ENCODE measurements around the gene SH3PXD2B. TPM values are rescaled to one million over a fixed set of nuclear protein-coding genes. Genes with fewer than 3 reads are reported as not detected.

SH3PXD2B gene
- total RNA-seq, 1 experiment from 2014 or later = 64.1 TPM

DNA sequence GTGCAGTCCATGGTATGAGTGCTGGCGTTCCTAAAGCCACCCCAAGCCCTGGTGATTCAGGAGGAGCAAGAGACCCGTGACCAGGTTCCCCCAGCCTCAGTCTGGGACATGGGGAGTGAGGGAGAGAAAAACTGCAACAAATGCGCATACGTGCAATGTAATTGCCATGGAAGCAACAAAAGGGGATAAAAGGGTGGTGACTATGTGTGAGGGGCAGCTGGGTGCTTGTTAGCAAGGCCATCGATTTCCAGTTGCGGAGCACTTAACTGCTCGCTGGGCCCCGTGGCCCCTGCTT lies 709 bp upstream of the SH3PXD2B start:
- no peaks in the 10 kb centered on the region for H3K9me3 Mint-ChIP-seq
- TF ChIP-seq, protein P1, sequence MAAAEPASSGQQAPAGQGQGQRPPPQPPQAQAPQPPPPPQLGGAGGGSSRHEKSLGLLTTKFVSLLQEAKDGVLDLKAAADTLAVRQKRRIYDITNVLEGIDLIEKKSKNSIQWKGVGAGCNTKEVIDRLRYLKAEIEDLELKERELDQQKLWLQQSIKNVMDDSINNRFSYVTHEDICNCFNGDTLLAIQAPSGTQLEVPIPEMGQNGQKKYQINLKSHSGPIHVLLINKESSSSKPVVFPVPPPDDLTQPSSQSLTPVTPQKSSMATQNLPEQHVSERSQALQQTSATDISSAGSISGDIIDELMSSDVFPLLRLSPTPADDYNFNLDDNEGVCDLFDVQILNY (CRISPR knock-in tag; IDR thresholded peaks at IDR 0.05) = no peak
- TF ChIP-seq ATF1 (CRISPR knock-in tag; IDR thresholded peaks at IDR 0.05) (no peak), FOXP1 (CRISPR knock-in tag; IDR thresholded peaks at IDR 0.05; ENCODE audit: borderline replicate concordance) (peak; percentile 54; the same call in 1 of the 2 replicates), JUN (CRISPR knock-in tag; IDR thresholded peaks at IDR 0.05) (no peak), CREM (CRISPR knock-in tag; IDR thresholded peaks at IDR 0.05) (no peak), SMAD4 (CRISPR knock-in tag; IDR thresholded peaks at IDR 0.05) (no peak)
- TF ChIP-seq, protein P2, sequence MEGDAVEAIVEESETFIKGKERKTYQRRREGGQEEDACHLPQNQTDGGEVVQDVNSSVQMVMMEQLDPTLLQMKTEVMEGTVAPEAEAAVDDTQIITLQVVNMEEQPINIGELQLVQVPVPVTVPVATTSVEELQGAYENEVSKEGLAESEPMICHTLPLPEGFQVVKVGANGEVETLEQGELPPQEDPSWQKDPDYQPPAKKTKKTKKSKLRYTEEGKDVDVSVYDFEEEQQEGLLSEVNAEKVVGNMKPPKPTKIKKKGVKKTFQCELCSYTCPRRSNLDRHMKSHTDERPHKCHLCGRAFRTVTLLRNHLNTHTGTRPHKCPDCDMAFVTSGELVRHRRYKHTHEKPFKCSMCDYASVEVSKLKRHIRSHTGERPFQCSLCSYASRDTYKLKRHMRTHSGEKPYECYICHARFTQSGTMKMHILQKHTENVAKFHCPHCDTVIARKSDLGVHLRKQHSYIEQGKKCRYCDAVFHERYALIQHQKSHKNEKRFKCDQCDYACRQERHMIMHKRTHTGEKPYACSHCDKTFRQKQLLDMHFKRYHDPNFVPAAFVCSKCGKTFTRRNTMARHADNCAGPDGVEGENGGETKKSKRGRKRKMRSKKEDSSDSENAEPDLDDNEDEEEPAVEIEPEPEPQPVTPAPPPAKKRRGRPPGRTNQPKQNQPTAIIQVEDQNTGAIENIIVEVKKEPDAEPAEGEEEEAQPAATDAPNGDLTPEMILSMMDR (IDR thresholded peaks at IDR 0.05) = no peak
- TF ChIP-seq, protein P3, sequence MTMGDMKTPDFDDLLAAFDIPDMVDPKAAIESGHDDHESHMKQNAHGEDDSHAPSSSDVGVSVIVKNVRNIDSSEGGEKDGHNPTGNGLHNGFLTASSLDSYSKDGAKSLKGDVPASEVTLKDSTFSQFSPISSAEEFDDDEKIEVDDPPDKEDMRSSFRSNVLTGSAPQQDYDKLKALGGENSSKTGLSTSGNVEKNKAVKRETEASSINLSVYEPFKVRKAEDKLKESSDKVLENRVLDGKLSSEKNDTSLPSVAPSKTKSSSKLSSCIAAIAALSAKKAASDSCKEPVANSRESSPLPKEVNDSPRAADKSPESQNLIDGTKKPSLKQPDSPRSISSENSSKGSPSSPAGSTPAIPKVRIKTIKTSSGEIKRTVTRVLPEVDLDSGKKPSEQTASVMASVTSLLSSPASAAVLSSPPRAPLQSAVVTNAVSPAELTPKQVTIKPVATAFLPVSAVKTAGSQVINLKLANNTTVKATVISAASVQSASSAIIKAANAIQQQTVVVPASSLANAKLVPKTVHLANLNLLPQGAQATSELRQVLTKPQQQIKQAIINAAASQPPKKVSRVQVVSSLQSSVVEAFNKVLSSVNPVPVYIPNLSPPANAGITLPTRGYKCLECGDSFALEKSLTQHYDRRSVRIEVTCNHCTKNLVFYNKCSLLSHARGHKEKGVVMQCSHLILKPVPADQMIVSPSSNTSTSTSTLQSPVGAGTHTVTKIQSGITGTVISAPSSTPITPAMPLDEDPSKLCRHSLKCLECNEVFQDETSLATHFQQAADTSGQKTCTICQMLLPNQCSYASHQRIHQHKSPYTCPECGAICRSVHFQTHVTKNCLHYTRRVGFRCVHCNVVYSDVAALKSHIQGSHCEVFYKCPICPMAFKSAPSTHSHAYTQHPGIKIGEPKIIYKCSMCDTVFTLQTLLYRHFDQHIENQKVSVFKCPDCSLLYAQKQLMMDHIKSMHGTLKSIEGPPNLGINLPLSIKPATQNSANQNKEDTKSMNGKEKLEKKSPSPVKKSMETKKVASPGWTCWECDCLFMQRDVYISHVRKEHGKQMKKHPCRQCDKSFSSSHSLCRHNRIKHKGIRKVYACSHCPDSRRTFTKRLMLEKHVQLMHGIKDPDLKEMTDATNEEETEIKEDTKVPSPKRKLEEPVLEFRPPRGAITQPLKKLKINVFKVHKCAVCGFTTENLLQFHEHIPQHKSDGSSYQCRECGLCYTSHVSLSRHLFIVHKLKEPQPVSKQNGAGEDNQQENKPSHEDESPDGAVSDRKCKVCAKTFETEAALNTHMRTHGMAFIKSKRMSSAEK (CRISPR knock-in tag; IDR thresholded peaks at IDR 0.05; ENCODE audit: borderline replicate concordance) = no peak
- TF ChIP-seq, protein P4, sequence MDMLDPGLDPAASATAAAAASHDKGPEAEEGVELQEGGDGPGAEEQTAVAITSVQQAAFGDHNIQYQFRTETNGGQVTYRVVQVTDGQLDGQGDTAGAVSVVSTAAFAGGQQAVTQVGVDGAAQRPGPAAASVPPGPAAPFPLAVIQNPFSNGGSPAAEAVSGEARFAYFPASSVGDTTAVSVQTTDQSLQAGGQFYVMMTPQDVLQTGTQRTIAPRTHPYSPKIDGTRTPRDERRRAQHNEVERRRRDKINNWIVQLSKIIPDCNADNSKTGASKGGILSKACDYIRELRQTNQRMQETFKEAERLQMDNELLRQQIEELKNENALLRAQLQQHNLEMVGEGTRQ (CRISPR knock-in tag; IDR thresholded peaks at IDR 0.05) = no peak
- TF ChIP-seq, protein P5, sequence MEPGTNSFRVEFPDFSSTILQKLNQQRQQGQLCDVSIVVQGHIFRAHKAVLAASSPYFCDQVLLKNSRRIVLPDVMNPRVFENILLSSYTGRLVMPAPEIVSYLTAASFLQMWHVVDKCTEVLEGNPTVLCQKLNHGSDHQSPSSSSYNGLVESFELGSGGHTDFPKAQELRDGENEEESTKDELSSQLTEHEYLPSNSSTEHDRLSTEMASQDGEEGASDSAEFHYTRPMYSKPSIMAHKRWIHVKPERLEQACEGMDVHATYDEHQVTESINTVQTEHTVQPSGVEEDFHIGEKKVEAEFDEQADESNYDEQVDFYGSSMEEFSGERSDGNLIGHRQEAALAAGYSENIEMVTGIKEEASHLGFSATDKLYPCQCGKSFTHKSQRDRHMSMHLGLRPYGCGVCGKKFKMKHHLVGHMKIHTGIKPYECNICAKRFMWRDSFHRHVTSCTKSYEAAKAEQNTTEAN (CRISPR knock-in tag; IDR thresholded peaks at IDR 0.05) = peak; percentile 49; the same call in 1 of the 2 replicates
- TF ChIP-seq, protein P6, sequence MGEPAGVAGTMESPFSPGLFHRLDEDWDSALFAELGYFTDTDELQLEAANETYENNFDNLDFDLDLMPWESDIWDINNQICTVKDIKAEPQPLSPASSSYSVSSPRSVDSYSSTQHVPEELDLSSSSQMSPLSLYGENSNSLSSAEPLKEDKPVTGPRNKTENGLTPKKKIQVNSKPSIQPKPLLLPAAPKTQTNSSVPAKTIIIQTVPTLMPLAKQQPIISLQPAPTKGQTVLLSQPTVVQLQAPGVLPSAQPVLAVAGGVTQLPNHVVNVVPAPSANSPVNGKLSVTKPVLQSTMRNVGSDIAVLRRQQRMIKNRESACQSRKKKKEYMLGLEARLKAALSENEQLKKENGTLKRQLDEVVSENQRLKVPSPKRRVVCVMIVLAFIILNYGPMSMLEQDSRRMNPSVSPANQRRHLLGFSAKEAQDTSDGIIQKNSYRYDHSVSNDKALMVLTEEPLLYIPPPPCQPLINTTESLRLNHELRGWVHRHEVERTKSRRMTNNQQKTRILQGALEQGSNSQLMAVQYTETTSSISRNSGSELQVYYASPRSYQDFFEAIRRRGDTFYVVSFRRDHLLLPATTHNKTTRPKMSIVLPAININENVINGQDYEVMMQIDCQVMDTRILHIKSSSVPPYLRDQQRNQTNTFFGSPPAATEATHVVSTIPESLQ (CRISPR knock-in tag; IDR thresholded peaks at IDR 0.05) = no peak
- peak overlapping the region; percentile 78 for H3K4me3 Mint-ChIP-seq
- peak overlapping the region; percentile 91 for H3K27ac Mint-ChIP-seq
- ATAC-seq (no peak), DNase-seq (ENCODE audit: low spot score) (peak; percentile 26)
- peaks cover 21% of the 10 kb centered on the region for H3K27me3 Mint-ChIP-seq (ENCODE audit: low read depth)
- H3K36me3 Mint-ChIP-seq = no peaks in the 10 kb centered on the region
- H3K4me1 Mint-ChIP-seq = peaks cover 44% of the 10 kb centered on the region
- CTCF ChIA-PET = no interaction called here
- POLR2A ChIA-PET = no interaction called here

DNA sequence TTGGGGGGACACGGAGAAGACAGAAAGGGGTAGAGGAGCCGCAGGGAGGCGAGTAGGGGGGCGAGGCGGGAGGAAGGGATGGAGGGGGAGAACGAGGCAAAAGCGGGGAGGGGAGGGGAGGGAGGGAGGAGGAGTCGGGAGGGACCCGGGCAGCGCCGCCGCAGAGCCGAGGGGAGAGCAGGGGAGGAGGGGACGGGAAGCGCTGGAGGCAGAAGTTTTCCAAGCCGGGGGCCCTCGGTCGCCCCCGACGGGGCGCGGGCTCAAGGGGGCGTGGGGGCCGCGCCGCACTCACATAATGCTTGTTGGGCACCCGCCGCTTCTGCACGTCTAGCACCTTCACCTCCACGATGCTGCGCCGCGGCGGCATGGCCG lies 353 bp downstream of the SH3PXD2B start:
- Mint-ChIP-seq H3K27me3 (ENCODE audit: low read depth) (peaks cover 11% of the 10 kb centered on the region), H3K27ac (no peak overlapping the region), H3K9me3 (no peaks in the 10 kb centered on the region), H3K4me3 (peak overlapping the region; percentile 90), H3K36me3 (no peaks in the 10 kb centered on the region), H3K4me1 (peaks cover 54% of the 10 kb centered on the region)
- CTCF ChIA-PET = interaction anchor here (1.4 to 5.5 kb wide), 4 partner anchors 7 to 244 kb away, joined by 7 to 97 read pairs (median 42); no protein-coding TSS in a partner anchor
- DNase-seq (ENCODE audit: low spot score) (peak; percentile 70), ATAC-seq (peak; percentile 10)
- POLR2A ChIA-PET = no interaction called here
- TF ChIP-seq, protein P7, sequence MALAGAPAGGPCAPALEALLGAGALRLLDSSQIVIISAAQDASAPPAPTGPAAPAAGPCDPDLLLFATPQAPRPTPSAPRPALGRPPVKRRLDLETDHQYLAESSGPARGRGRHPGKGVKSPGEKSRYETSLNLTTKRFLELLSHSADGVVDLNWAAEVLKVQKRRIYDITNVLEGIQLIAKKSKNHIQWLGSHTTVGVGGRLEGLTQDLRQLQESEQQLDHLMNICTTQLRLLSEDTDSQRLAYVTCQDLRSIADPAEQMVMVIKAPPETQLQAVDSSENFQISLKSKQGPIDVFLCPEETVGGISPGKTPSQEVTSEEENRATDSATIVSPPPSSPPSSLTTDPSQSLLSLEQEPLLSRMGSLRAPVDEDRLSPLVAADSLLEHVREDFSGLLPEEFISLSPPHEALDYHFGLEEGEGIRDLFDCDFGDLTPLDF (CRISPR knock-in tag; IDR thresholded peaks at IDR 0.05) = no peak
- TF ChIP-seq ETV6 (CRISPR knock-in tag; IDR thresholded peaks at IDR 0.05) = 0 out of 2 replicates have a peak, but pooled peaks have one; percentile 21
- TF ChIP-seq, protein P8, sequence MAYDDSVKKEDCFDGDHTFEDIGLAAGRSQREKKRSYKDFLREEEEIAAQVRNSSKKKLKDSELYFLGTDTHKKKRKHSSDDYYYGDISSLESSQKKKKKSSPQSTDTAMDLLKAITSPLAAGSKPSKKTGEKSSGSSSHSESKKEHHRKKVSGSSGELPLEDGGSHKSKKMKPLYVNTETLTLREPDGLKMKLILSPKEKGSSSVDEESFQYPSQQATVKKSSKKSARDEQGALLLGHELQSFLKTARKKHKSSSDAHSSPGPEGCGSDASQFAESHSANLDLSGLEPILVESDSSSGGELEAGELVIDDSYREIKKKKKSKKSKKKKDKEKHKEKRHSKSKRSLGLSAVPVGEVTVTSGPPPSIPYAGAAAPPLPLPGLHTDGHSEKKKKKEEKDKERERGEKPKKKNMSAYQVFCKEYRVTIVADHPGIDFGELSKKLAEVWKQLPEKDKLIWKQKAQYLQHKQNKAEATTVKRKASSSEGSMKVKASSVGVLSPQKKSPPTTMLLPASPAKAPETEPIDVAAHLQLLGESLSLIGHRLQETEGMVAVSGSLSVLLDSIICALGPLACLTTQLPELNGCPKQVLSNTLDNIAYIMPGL (CRISPR knock-in tag; IDR thresholded peaks at IDR 0.05) = no peak
- TF ChIP-seq, protein P9, sequence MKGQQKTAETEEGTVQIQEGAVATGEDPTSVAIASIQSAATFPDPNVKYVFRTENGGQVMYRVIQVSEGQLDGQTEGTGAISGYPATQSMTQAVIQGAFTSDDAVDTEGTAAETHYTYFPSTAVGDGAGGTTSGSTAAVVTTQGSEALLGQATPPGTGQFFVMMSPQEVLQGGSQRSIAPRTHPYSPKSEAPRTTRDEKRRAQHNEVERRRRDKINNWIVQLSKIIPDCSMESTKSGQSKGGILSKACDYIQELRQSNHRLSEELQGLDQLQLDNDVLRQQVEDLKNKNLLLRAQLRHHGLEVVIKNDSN (CRISPR knock-in tag; IDR thresholded peaks at IDR 0.05) = no peak
